ENCODE data around the gene KIAA1614. TPM values are rescaled to one million over a fixed set of nuclear protein-coding genes. Genes with fewer than 3 reads are reported as not detected.

KIAA1614 gene
- total RNA-seq, 1 donor from 2014 or later, result 6.6 TPM

DNA sequence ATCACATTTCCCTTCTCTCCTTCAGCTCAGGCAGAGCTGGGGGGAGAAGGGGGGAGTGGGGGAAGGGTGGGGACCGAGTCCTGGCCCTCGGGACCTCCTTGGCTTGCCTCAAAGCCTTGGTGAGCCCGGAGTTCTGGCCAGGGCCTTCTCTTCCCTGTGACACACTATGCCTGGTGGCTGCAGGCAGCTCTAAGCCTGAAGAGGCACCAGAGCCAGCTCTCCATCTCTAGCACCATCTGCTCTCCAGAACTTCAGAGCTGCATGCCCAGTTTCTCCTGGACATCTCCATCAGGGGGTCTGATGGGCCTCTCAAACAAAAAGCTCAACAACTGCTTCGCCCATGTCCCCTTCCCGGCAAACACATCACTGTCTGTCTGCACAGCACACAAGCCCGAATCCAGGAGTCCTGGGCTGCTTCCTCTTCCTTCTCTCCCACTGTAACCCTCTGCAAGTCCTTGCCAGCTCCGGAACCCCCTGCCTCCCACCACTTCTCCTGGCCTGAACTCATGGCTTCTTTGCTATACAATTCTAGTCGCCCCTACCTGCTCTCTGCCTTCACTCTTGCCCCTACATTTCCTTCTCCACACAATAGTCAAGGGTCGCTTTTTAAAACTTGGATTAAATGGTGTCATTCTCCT lies 26.5 kb downstream of the KIAA1614 start:
- no peak overlapping the region for H3K4me3 Mint-ChIP-seq (ENCODE audit: unreplicated experiment)
- H3K27me3 Mint-ChIP-seq (ENCODE audit: unreplicated experiment), result no peaks in the 10 kb centered on the region
- DNase-seq (ENCODE audit: extremely low spot score, unreplicated experiment), result no peak
- H3K9me3 Mint-ChIP-seq (ENCODE audit: unreplicated experiment), result no peaks in the 10 kb centered on the region
- H3K27ac Mint-ChIP-seq (ENCODE audit: unreplicated experiment), result no peak overlapping the region
- peaks cover 6% of the 10 kb centered on the region for H3K36me3 Mint-ChIP-seq (ENCODE audit: unreplicated experiment)
- peaks cover 2% of the 10 kb centered on the region for H3K4me1 Mint-ChIP-seq (ENCODE audit: unreplicated experiment)
- TF ChIP-seq, protein P1, sequence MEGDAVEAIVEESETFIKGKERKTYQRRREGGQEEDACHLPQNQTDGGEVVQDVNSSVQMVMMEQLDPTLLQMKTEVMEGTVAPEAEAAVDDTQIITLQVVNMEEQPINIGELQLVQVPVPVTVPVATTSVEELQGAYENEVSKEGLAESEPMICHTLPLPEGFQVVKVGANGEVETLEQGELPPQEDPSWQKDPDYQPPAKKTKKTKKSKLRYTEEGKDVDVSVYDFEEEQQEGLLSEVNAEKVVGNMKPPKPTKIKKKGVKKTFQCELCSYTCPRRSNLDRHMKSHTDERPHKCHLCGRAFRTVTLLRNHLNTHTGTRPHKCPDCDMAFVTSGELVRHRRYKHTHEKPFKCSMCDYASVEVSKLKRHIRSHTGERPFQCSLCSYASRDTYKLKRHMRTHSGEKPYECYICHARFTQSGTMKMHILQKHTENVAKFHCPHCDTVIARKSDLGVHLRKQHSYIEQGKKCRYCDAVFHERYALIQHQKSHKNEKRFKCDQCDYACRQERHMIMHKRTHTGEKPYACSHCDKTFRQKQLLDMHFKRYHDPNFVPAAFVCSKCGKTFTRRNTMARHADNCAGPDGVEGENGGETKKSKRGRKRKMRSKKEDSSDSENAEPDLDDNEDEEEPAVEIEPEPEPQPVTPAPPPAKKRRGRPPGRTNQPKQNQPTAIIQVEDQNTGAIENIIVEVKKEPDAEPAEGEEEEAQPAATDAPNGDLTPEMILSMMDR (IDR thresholded peaks at IDR 0.05), result no peak

DNA sequence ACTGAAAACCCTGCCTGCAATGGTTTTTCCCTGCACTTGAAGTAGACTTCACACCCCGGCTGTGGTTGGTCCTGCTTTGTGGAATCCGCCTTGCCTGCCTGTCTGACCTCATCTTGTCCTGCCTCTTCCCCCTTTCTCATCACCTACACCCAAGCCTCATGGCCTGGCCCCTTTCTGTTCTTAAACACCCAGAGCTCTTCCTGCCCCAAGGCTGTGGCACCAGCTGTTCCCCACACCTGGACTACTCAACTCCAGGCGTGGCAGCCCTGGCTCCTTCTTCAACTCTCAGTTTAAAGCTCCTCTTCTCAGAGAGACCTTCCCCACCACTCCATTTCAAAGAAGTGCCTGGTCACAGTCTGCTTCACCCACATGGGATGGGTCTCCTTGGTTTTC lies 27.0 kb downstream of the KIAA1614 start:
- no peaks in the 10 kb centered on the region for H3K9me3 Mint-ChIP-seq (ENCODE audit: unreplicated experiment)
- no peak for DNase-seq (ENCODE audit: extremely low spot score, unreplicated experiment)
- H3K4me1 Mint-ChIP-seq (ENCODE audit: unreplicated experiment), result no peaks in the 10 kb centered on the region
- no peaks in the 10 kb centered on the region for H3K27me3 Mint-ChIP-seq (ENCODE audit: unreplicated experiment)
- TF ChIP-seq, protein P1 (IDR thresholded peaks at IDR 0.05), result no peak
- H3K27ac Mint-ChIP-seq (ENCODE audit: unreplicated experiment), result peak overlapping the region; percentile 8
- H3K4me3 Mint-ChIP-seq (ENCODE audit: unreplicated experiment), result no peak overlapping the region
- H3K36me3 Mint-ChIP-seq (ENCODE audit: unreplicated experiment), result peaks cover 10% of the 10 kb centered on the region

DNA sequence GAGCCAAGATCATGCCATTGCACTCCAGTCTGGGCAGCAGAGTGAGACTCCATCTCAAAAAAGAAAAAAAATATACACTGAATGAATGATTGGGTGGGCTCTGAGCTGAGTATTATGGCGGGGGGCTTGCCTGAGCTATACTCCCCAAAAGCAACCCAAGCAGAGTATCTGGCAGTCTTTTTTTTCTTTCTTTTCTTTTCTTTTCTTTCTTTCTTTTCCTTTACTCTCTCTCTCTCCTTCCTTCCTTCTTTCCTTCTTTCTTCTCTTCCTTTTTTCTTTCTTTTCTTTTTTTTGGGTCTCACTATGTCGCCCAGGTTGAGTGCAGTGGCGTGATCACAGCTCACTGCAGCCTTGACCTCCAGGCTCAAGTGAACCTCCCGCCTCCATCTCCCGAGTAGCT lies 27.7 kb downstream of the KIAA1614 start:
- H3K4me3 Mint-ChIP-seq (ENCODE audit: unreplicated experiment), result no peak overlapping the region
- no peaks in the 10 kb centered on the region for H3K4me1 Mint-ChIP-seq (ENCODE audit: unreplicated experiment)
- H3K27ac Mint-ChIP-seq (ENCODE audit: unreplicated experiment), result no peak overlapping the region
- H3K36me3 Mint-ChIP-seq (ENCODE audit: unreplicated experiment), result peaks cover 10% of the 10 kb centered on the region
- TF ChIP-seq, protein P1 (IDR thresholded peaks at IDR 0.05), result no peak
- DNase-seq (ENCODE audit: extremely low spot score, unreplicated experiment), result no peak
- H3K27me3 Mint-ChIP-seq (ENCODE audit: unreplicated experiment), result no peaks in the 10 kb centered on the region
- H3K9me3 Mint-ChIP-seq (ENCODE audit: unreplicated experiment), result no peaks in the 10 kb centered on the region

DNA sequence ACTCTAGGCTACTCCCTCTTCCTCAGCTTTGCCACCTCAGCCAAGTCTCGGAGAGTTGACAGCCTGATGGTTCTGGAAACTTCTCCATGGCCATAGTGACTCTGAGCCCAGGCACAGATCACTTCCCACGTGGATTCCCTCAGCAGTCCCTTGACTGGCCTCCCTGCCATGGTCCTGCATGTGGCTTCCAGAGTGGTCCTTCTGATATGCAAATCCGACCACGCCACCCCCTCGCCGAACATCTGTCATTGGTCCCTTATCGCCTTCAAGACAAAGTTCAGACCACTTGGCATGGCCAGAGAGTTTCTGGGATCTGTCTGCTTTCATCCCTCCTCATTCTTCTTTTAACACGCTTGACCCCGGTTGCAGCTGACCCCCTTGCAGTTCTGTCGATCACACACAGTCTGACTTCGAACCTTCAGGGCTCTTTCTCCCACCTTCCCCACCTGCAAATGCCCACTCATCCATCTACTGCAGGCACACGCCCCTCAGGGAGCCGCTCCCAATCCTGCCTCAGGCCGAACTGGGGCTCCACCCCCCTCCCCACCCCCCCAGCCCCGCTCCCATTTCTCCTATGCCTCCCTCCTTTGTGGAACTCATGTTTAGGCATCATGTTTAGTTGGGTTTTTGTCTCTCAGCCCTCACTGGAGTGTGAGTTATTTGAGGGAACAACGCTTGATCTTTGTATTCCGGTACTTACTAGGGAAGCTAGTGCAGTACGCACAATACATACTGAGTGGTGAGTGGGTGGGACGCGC lies 29.0 kb downstream of the KIAA1614 start:
- no peak overlapping the region for H3K4me3 Mint-ChIP-seq (ENCODE audit: unreplicated experiment)
- peaks cover 14% of the 10 kb centered on the region for H3K36me3 Mint-ChIP-seq (ENCODE audit: unreplicated experiment)
- H3K4me1 Mint-ChIP-seq (ENCODE audit: unreplicated experiment), result no peaks in the 10 kb centered on the region
- TF ChIP-seq, protein P1 (IDR thresholded peaks at IDR 0.05), result no peak
- H3K27ac Mint-ChIP-seq (ENCODE audit: unreplicated experiment), result no peak overlapping the region
- no peak for DNase-seq (ENCODE audit: extremely low spot score, unreplicated experiment)
- H3K27me3 Mint-ChIP-seq (ENCODE audit: unreplicated experiment), result no peaks in the 10 kb centered on the region
- no peaks in the 10 kb centered on the region for H3K9me3 Mint-ChIP-seq (ENCODE audit: unreplicated experiment)

DNA sequence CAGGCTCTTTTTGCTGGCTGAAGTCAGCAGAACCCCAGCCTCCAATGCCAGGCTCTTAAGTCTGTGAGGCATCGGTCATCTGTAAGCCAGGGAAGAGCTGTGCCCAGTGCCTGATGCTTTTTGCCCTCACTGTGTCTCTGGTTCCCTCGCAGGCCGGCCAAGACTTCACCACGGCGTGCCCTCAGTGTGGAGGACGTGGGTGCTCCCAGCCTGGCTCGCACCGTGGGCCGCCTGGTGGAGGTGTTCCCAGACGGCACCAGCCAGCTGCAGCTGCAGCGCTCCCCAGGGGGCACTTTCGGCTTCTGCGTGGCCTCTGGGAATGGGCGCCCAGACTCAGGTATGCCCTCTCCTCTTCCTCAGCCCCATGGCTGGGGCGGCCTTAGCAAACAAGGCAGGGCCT lies 32.5 kb downstream of the KIAA1614 start:
- no peak for DNase-seq (ENCODE audit: extremely low spot score, unreplicated experiment)
- no peak overlapping the region for H3K4me3 Mint-ChIP-seq (ENCODE audit: unreplicated experiment)
- no peaks in the 10 kb centered on the region for H3K9me3 Mint-ChIP-seq (ENCODE audit: unreplicated experiment)
- H3K36me3 Mint-ChIP-seq (ENCODE audit: unreplicated experiment), result peaks cover 25% of the 10 kb centered on the region
- no peak overlapping the region for H3K27ac Mint-ChIP-seq (ENCODE audit: unreplicated experiment)
- no peaks in the 10 kb centered on the region for H3K27me3 Mint-ChIP-seq (ENCODE audit: unreplicated experiment)
- H3K4me1 Mint-ChIP-seq (ENCODE audit: unreplicated experiment), result no peaks in the 10 kb centered on the region
- TF ChIP-seq, protein P1 (IDR thresholded peaks at IDR 0.05), result no peak
